ENCODE data around the gene APBA2.

GRCh38 chr15:29021857-29022256, 136.1 kb downstream of the APBA2 start:
- TF ChIP-seq, protein P1, sequence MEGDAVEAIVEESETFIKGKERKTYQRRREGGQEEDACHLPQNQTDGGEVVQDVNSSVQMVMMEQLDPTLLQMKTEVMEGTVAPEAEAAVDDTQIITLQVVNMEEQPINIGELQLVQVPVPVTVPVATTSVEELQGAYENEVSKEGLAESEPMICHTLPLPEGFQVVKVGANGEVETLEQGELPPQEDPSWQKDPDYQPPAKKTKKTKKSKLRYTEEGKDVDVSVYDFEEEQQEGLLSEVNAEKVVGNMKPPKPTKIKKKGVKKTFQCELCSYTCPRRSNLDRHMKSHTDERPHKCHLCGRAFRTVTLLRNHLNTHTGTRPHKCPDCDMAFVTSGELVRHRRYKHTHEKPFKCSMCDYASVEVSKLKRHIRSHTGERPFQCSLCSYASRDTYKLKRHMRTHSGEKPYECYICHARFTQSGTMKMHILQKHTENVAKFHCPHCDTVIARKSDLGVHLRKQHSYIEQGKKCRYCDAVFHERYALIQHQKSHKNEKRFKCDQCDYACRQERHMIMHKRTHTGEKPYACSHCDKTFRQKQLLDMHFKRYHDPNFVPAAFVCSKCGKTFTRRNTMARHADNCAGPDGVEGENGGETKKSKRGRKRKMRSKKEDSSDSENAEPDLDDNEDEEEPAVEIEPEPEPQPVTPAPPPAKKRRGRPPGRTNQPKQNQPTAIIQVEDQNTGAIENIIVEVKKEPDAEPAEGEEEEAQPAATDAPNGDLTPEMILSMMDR (conservative IDR thresholded peaks at IDR 0.05; ENCODE audit: low read depth, low read length) = no peak
- no peak for TF ChIP-seq EZH2 (IDR thresholded peaks at IDR 0.05; ENCODE audit: borderline replicate concordance, low read depth, low read length, poor library complexity, severe bottlenecking)
